ENCODE measurements around the gene CFAP74.
A peak's percentile ranks its signal among the peaks of the same experiment; 100 is the strongest.

CFAP74 gene

GRCh38 chr1:1914971-1915692 lies 88.5 kb downstream of the CFAP74 start, which contains the start of gene CALML6:
CALML6 (plus strand) TSS chr1:1915260; CDS start chr1:1915281, 21 bp downstream.
- no peak for DNase-seq

- no peak for DNase-seq
Observed at GRCh38 chr1:1914101-1914970, 89.2 kb downstream of the CFAP74 start.

- DNase-seq: no peak
Observed at GRCh38 chr1:1911350-1912041, 92.1 kb downstream of the CFAP74 start.

GRCh38 chr1:1910651-1911331 lies 92.8 kb downstream of the CFAP74 start:
- no peak for DNase-seq

GRCh38 chr1:1910033-1910465 lies 93.5 kb downstream of the CFAP74 start:
- no peak for DNase-seq

- DNase-seq: peak; percentile 24
Observed at GRCh38 chr1:1908506-1908791, 95.1 kb downstream of the CFAP74 start.

GRCh38 chr1:1907098-1907736 lies 96.4 kb downstream of the CFAP74 start:
- no peak for DNase-seq

- DNase-seq: peak; percentile 61
Observed at GRCh38 chr1:1906185-1907097, 97.1 kb downstream of the CFAP74 start.

GRCh38 chr1:1903224-1903623 lies 100.4 kb downstream of the CFAP74 start:
- DNase-seq: no peak

- no peak for DNase-seq
Observed at GRCh38 chr1:1901641-1902294, 101.8 kb downstream of the CFAP74 start.

GRCh38 chr1:1900883-1901640 lies 102.5 kb downstream of the CFAP74 start:
- no peak for DNase-seq

- no peak for DNase-seq
Observed at GRCh38 chr1:1899967-1900327, 103.6 kb downstream of the CFAP74 start.

GRCh38 chr1:1899266-1899966 lies 104.2 kb downstream of the CFAP74 start:
- no peak for DNase-seq

- no peak for DNase-seq
Observed at GRCh38 chr1:1898246-1898933, 105.2 kb downstream of the CFAP74 start.

- no peak for DNase-seq
Observed at GRCh38 chr1:1895456-1896336, 107.9 kb downstream of the CFAP74 start.

GRCh38 chr1:1895060-1895418 lies 108.5 kb downstream of the CFAP74 start:
- DNase-seq: no peak

GRCh38 chr1:1894354-1895059 lies 109.1 kb downstream of the CFAP74 start:
- no peak for DNase-seq
